ENCODE results near the gene SLITRK4. TPM values are rescaled to one million over a fixed set of nuclear protein-coding genes. Genes with fewer than 3 reads are reported as not detected.

Gene SLITRK4
- total RNA-seq, 1 experiment from 2014 or later: 1.5 TPM

DNA sequence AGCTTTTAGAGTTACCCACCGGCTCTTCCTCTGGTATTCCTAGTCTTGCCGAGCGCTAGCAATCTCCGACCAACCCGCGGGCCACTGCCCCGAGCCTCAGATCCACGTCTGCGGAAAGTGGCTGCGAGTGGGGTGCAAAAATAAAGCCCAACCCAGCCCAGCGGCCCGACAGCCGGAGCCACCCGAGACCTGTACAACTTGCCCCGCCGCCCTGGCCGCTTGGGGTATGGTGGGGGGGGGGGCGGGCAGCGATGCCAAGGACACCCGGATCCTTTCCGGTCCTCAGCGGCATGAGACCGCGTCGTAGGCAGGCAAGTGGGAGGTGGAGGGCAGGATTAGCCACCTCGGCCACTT, 1.6 kb downstream of the SLITRK4 start:
- Mint-ChIP-seq H3K4me1 (peaks cover 9 to 16% of the 10 kb centered on the region in 2 experiments), H3K27ac (no peak overlapping the region), H3K27me3 (ENCODE audit: low read depth) (peaks cover 21% of the 10 kb centered on the region), H3K4me3 (peak overlapping the region; percentile 75 to 92), H3K9me3 (peaks cover 59 to 64% of the 10 kb centered on the region in 2 experiments), H3K36me3 (ENCODE audit: insufficient read depth in 1 of 3, low read depth in 3 of 3) (peaks cover 12 to 14% (median 12%) of the 10 kb centered on the region in 3 experiments)
- H3T11ph ChIP-seq (ENCODE audit: low read length): no peak overlapping the region
- no peak overlapping the region for H4K91ac ChIP-seq (ENCODE audit: insufficient read length, low read depth, low read length)
- H3K4me2 ChIP-seq (ENCODE audit: insufficient read depth, insufficient read length, low read length): peak overlapping the region; percentile 88
- no peaks in the 10 kb centered on the region for H3K4me1 ChIP-seq (ENCODE audit: insufficient read depth, low read length)
- no peak overlapping the region for H2BK12ac ChIP-seq (ENCODE audit: insufficient read length, low read depth, low read length)
- peaks cover 29% of the 10 kb centered on the region for H3K9me3 ChIP-seq (ENCODE audit: control insufficient read depth, low read depth, low read length)
- H3K56ac ChIP-seq (ENCODE audit: insufficient read length, low read depth, low read length): no peak overlapping the region
- no peak for DNase-seq
- H3K18ac ChIP-seq (ENCODE audit: insufficient read length, low read depth, low read length): no peak overlapping the region
- H4K8ac ChIP-seq (replicated peaks; ENCODE audit: insufficient read length, low read depth, low read length): no peak overlapping the region
- no peak overlapping the region for H3K14ac ChIP-seq (ENCODE audit: insufficient read depth, low read length)
- H2BK120ac ChIP-seq (ENCODE audit: low read depth, low read length, poor library complexity, severe bottlenecking): no peak overlapping the region
- H2BK20ac ChIP-seq (ENCODE audit: low read depth, low read length, poor library complexity, severe bottlenecking): no peak overlapping the region
- TF ChIP-seq, protein P1, sequence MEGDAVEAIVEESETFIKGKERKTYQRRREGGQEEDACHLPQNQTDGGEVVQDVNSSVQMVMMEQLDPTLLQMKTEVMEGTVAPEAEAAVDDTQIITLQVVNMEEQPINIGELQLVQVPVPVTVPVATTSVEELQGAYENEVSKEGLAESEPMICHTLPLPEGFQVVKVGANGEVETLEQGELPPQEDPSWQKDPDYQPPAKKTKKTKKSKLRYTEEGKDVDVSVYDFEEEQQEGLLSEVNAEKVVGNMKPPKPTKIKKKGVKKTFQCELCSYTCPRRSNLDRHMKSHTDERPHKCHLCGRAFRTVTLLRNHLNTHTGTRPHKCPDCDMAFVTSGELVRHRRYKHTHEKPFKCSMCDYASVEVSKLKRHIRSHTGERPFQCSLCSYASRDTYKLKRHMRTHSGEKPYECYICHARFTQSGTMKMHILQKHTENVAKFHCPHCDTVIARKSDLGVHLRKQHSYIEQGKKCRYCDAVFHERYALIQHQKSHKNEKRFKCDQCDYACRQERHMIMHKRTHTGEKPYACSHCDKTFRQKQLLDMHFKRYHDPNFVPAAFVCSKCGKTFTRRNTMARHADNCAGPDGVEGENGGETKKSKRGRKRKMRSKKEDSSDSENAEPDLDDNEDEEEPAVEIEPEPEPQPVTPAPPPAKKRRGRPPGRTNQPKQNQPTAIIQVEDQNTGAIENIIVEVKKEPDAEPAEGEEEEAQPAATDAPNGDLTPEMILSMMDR (conservative IDR thresholded peaks at IDR 0.05): no peak
- H3K4ac ChIP-seq (ENCODE audit: low read depth, low read length): no peak overlapping the region
- no peak overlapping the region for H3K23ac ChIP-seq (ENCODE audit: insufficient read length, low read depth, low read length)
- H3K79me2 ChIP-seq (ENCODE audit: insufficient read depth, low read length): no peaks in the 10 kb centered on the region
- no peak overlapping the region for H3K27ac ChIP-seq (ENCODE audit: insufficient read length, low read depth, low read length)
- no peak overlapping the region for H2BK15ac ChIP-seq (ENCODE audit: low read depth, low read length)
- H3K9ac ChIP-seq (ENCODE audit: extremely low read depth, insufficient read length, low read length): no peak overlapping the region
- no peak overlapping the region for H4K5ac ChIP-seq (ENCODE audit: insufficient read length, low read depth, low read length)
- peaks cover 9% of the 10 kb centered on the region for H3K23me2 ChIP-seq (ENCODE audit: insufficient read length, low read depth, low read length, poor library complexity, severe bottlenecking)
- no peak overlapping the region for H2AFZ ChIP-seq (ENCODE audit: low read length)
- H2BK5ac ChIP-seq (ENCODE audit: insufficient read length, low read length): no peak overlapping the region
- no CpG with 5 or more reads among the region's 26 CpGs for WGBS (ENCODE audit: extremely low coverage, insufficient read length, low lambda C conversion rate)
- no peak overlapping the region for H2AK5ac ChIP-seq (ENCODE audit: insufficient read length, low read length)
- no peaks in the 10 kb centered on the region for H4K20me1 ChIP-seq (ENCODE audit: control insufficient read depth, insufficient read depth, insufficient read length)
- no peaks in the 10 kb centered on the region for H3K79me1 ChIP-seq (ENCODE audit: insufficient read depth, low read depth, low read length, poor library complexity, severe bottlenecking)
- H3K27me3 ChIP-seq (ENCODE audit: insufficient read depth, low read length): no peaks in the 10 kb centered on the region; the same call in 1 of the 2 replicates

Measured in H9 (cell line).